Measurements from ENCODE around the gene RAB44. TPM values are rescaled to one million over a fixed set of nuclear protein-coding genes. Genes with fewer than 3 reads are reported as not detected.
A peak's percentile ranks its signal among the peaks of the same experiment; 100 is the strongest.

RAB44 gene
- total RNA-seq, 1 experiment from 2014 or later: not detected

GRCh38 chr6:36657942-36658544 is 39.6 kb upstream of the RAB44 start:
- CTCF ChIA-PET: no interaction called here
- TF ChIP-seq EZH2 (IDR thresholded peaks at IDR 0.05; ENCODE audit: low read depth) (no peak), CTCF (conservative IDR thresholded peaks at IDR 0.05) (no peak)
- no peaks in the 10 kb centered on the region for H3K9me2 ChIP-seq (ENCODE audit: insufficient read depth)
- H3K79me2 ChIP-seq (ENCODE audit: low read depth): no peaks in the 10 kb centered on the region
- H4K20me1 ChIP-seq (ENCODE audit: insufficient read depth): no peaks in the 10 kb centered on the region
- H3K27ac ChIP-seq: no peak overlapping the region
- no peak overlapping the region for H3K4me3 ChIP-seq
- intact Hi-C loops (cut with micrococcal nuclease; ENCODE audit: unreplicated experiment): no loop called here
- H3K9me3 ChIP-seq (ENCODE audit: insufficient read depth, low read depth): no peaks in the 10 kb centered on the region
- H3K4me1 ChIP-seq (replicated peaks; ENCODE audit: insufficient read depth): peaks cover 9% of the 10 kb centered on the region
- DNase-seq: no peak
- H3K4me2 ChIP-seq: no peak overlapping the region
- POLR2A ChIA-PET (ENCODE audit: unreplicated experiment): interaction anchor here (0.6 kb wide), 1 partner anchor 950 kb away, joined by 7 read pairs; no protein-coding TSS in a partner anchor
- no TSS peak for BruUV-seq (replicated peaks)
- no peak overlapping the region for H2AFZ ChIP-seq
- no peaks in the 10 kb centered on the region for H3K36me3 ChIP-seq (ENCODE audit: low read depth)
- no peaks in the 10 kb centered on the region for H3K27me3 ChIP-seq (ENCODE audit: insufficient read depth, low read depth)
- peaks cover 4% of the 10 kb centered on the region; the same call in 1 of the 2 replicates for H3F3A ChIP-seq (ENCODE audit: insufficient read depth, low read depth)

GRCh38 chr6:36659271-36659670 is 38.4 kb upstream of the RAB44 start:
- DNase-seq: no peak
- Histone ChIP-seq H3K36me3 (ENCODE audit: low read depth) (no peaks in the 10 kb centered on the region), H3K9me3 (ENCODE audit: insufficient read depth, low read depth) (no peaks in the 10 kb centered on the region), H3K79me2 (ENCODE audit: low read depth) (no peaks in the 10 kb centered on the region), H3K4me3 (no peak overlapping the region), H2AFZ (no peak overlapping the region), H3F3A (ENCODE audit: insufficient read depth, low read depth) (peaks cover 12% of the 10 kb centered on the region; the same call in 1 of the 2 replicates), H3K9me2 (ENCODE audit: insufficient read depth) (no peaks in the 10 kb centered on the region), H3K27ac (no peak overlapping the region), H4K20me1 (ENCODE audit: insufficient read depth) (no peaks in the 10 kb centered on the region), H3K27me3 (ENCODE audit: insufficient read depth, low read depth) (no peaks in the 10 kb centered on the region), H3K4me2 (no peak overlapping the region), H3K4me1 (replicated peaks; ENCODE audit: insufficient read depth) (peaks cover 14% of the 10 kb centered on the region)
- no peak for TF ChIP-seq EZH2 (IDR thresholded peaks at IDR 0.05; ENCODE audit: low read depth)
- no peak for TF ChIP-seq CTCF (conservative IDR thresholded peaks at IDR 0.05)
- BruUV-seq (replicated peaks): no TSS peak
- intact Hi-C loops (cut with micrococcal nuclease; ENCODE audit: unreplicated experiment): no loop called here
- CTCF ChIA-PET: no interaction called here
- POLR2A ChIA-PET (ENCODE audit: unreplicated experiment): no interaction called here

- Histone ChIP-seq H3K9me3 (ENCODE audit: insufficient read depth, low read depth) (no peaks in the 10 kb centered on the region), H4K20me1 (ENCODE audit: insufficient read depth) (no peaks in the 10 kb centered on the region), H3K4me3 (no peak overlapping the region), H3K9me2 (ENCODE audit: insufficient read depth) (no peaks in the 10 kb centered on the region), H3K27me3 (ENCODE audit: insufficient read depth, low read depth) (no peaks in the 10 kb centered on the region), H3F3A (ENCODE audit: insufficient read depth, low read depth) (peaks cover 12% of the 10 kb centered on the region; the same call in 1 of the 2 replicates), H3K27ac (no peak overlapping the region), H3K79me2 (ENCODE audit: low read depth) (no peaks in the 10 kb centered on the region), H3K4me1 (replicated peaks; ENCODE audit: insufficient read depth) (peaks cover 14% of the 10 kb centered on the region), H2AFZ (no peak overlapping the region), H3K36me3 (ENCODE audit: low read depth) (no peaks in the 10 kb centered on the region), H3K4me2 (no peak overlapping the region)
- intact Hi-C loops (cut with micrococcal nuclease; ENCODE audit: unreplicated experiment): no loop called here
- BruUV-seq (replicated peaks): no TSS peak
- POLR2A ChIA-PET (ENCODE audit: unreplicated experiment): no interaction called here
- DNase-seq: peak in 1 of 2 experiments; percentile 60
- TF ChIP-seq EZH2 (IDR thresholded peaks at IDR 0.05; ENCODE audit: low read depth) (no peak), CTCF (conservative IDR thresholded peaks at IDR 0.05) (no peak)
- CTCF ChIA-PET: no interaction called here
These were observed 36.7 kb upstream of the RAB44 start for GRCh38 chr6:36660771-36661471.

All from PC-9 (cell line).